Measurements from ENCODE around the gene BTN1A1.
A peak's percentile ranks its signal among the peaks of the same experiment; 100 is the strongest.
"Not testable (repeated sequence)": the region's sequence is repeated elsewhere in the genome, so short reads cannot be mapped to it uniquely, and the experiment has no call there.

BTN1A1 gene

DNA sequence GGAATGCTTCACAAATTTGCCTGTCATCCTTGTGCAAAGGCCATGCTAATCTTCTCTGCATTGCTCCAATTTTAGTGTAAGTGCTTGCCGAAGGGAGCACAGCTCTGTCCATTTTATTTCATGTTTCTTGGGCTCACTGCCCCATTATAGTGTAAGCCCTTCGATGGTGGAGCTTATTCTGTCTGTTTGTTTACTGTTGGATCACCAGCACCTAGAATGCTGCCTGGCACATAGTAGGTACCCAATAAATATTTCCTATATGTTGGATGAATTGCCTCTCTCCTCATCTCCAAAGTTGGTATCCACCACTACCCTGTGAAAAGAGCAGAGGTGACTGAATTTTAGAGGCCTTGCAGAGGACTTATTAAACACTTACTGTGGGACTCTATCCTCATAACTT, 19.3 kb downstream of the BTN1A1 start:
- no peak for DNase-seq

DNA sequence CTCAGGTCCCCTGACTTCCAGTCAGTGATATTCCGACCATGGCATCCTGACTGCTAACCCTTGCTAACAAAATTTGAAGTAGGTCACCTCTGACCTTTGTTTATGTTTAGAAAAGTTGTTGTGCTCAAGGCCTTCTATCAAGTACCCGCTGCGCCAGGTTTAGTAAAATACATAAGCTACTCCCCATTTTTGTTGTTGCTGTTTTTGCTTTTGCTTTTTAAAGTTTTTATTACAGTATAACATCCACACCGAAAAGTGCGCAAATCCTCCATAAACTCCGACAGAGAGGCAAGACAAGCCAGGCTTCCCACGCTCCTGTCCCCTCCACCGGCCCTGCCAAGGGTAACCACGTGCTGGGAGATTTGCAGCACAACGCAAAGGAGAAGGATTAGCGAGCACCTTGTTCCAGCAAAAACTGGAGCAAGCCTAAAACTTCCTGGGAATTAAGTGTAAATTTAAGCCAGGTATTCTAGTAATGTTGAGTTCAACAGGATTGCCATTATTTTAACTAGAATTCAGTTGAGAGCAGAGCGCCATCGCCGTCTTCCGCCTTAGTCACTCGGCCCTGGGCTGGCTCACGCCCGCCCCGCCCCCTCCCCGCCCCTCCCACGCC, 20.2 kb downstream of the BTN1A1 start:
- DNase-seq, result no peak

DNA sequence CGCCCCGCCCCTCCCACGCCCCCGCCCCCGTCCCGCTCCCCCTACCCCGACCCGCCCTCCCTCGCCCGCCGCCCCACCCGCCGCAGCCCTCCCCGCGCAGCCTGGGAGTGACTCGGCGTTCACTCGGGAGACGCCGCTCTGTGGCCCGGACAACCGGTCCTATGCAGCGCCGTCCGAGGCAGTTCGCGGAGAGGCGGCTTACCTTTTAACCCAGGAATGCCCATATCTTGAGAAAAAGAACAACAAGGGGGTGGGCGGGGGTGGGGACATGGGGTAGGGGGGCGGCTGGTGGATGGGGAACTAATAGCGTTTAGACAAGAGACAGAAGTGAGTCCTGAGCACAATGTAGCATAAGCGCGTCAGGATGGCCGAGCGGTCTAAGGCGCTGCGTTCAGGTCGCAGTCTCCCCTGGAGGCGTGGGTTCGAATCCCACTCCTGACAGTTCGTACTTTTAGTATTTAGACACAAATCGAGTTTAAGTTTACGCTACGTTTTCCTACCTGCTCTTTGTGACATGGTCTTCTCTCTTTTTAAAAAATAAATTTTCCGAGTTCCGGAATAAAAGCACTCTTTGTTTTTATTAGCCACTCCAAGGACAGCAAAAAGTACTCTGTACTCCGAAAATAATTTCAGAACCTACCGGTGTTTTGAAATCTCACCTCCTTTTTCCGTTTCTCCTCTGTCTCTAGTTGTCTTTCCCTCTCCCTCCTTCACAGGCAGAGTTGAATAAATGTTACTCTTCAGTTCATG, 20.9 kb downstream of the BTN1A1 start:
- peak; percentile 27 for DNase-seq

DNA sequence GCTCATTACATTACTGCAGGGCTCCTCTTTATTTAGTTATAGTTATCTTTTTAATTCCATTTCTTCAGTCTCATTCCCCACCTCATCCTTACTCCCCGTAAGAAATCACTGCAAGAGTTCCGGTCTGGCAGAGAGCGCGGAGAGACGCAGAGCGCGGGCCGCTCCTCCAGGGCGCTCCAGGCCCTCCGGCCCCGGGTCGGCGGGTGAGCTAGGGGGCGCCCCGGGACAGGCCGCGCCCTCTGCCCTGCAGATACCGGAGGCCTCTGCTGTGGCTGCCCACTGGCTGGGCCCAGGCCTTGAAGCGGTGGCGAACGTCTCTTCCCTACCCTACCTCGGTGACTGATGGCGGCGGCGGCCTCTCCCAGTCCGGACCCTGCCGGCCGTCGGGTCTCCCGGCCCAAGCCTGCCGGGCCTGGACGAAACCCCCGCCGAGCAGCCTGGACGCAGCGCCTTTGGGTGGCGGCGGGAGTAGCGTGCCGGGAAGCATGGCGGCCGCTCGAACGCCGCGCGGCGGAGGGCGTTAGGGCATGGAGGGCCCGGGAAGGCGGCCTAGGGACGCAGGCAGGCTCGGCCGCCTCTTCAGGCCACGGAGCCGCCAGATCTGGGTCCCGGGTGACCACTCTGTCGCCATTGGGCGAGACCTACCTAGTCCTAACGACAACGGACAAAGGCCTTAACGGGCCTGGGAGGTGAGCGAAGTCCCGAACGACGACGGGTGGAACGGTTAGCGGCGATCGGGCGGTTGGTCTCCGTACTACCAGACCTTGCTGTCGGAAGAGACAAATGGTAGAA, 21.7 kb downstream of the BTN1A1 start:
- DNase-seq, result no peak

DNA sequence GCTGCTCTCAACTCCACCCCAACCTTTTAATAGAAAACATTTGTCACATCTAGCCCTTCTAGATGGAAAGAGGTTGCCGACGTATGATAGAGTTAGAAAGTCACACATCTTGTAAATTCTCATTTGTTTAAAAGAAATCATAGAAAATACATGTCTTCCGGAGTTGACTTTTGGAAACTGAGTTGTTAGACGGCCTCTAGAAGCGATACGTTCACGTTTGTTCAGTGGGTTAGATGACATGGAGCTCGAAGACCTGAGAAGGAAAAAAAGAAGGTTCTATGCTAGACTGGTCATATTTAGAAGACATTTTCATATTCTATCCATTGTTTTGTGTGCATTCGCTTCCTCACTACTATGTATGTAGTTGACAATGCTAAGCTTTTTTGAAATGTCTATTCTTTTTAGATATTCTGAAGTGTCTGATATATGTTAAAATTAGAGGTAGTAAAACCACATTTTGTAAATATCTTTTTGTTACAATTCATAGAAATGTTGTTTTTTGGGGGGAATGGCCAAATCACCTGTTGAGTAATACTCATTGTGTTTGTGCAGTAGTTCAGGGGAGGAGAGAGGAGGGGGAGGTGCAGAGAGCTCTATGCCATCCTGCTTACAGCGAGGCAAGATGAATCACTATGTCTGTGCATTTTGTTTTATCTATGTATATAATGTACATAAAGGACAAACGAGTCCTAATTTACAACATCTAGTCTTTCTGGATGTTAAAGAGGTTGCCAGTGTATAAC, 22.6 kb downstream of the BTN1A1 start:
- not testable (repeated sequence) for DNase-seq

DNA sequence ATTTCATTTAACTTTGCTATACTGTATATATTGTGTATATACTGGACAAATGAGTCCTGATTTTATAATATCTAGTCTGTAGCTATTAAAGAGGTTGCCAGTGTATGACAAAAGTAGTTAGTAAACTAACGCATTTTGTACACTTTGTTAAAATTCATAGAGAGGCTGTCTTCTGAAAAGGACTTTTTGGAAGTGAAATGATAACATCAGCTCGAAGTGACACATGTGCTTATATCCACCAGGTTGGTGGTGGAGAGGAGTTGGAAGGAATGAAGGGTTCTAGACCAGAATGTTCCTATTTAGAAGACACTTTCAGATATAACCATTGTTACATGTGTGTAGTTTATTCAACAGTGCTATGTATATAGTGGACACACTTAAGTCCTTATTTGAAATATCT, 24.2 kb downstream of the BTN1A1 start:
- DNase-seq, result not testable (repeated sequence)

DNA sequence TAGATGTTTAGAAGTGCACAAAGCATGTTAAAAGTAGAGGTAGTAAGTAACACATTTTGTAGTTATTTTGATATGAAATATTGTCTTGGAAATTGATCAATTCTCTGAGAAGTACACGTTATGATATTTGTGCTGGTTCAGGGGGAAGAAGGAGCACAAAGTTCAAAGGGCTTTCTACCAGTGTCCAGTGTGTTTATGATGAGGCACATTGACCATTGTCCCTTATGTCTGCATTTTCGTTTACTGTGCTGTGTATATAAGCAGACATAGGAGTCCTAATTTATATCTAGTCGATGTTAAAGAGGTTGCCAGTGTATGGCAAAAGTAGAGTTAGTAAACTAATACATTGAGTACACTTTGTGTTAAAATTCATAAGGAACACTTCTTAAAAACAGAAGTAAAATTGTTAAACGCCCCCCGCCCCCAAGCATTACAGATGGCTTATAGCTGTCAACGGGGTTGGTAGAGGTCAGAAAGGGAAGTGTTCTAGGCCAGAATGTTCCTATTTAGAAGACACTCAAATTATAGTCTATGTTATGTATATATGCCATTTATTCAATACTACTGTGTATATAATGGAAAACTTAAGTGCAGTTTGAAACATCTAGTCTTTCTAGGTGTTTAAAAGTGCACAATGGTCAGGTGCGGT, 24.7 kb downstream of the BTN1A1 start:
- DNase-seq, result no peak

DNA sequence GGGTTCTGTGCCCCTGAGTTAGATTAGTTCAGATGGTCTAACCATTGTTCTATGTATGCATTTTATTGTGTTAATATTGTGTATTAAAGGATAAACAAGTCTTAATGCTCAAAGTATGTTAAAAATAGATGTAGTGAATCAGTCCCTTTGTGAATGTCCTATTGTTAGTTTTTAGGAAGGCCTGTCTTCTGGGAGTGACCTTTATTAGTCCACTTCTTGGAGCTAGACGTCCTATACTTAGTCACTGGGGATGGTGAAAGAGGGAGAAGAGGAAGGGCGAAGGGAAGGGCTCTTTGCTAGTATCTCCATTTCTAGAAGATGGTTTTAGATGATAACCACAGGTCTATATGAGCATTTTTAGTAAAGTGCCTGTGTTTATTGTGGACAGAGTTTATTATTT, 25.7 kb downstream of the BTN1A1 start:
- no peak for DNase-seq

DNA sequence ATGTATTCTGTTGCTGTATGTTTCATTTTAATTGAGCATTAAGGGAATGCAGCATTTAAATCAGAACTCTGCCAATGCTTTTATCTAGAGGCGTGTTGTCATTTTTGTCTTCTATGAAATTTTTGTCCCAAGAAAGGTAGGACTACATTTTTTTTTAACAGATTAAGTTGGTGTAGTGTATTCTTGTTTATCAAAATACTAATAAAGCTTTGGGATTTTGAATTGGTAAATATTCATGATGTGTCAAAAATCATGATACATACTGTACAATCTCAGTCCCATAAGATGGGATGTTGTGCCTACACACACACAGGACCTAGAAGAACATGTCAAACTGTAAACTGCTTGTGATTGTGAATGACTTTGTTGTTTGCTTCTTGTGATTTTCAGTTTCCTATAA, 26.8 kb downstream of the BTN1A1 start:
- no peak for DNase-seq

DNA sequence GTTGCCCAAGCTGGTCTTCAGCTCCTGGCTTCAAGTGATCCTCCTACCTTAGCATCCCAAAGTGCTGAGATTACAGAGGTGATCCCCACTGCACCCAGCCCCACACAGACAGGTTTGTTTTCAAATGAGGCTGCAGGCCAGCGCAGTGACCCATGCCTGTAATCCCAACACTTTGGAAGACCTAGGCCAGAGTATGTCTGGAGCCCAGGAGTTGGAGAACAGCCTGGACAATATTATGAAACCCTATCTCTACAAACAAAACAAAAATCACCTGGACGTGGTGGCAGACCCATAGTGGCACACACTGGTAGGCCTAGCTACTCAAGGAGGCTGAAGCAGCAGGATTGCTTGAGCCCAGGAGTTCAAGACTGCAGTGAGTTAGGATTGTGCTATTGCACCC, 30.1 kb downstream of the BTN1A1 start:
- DNase-seq, result no peak

DNA sequence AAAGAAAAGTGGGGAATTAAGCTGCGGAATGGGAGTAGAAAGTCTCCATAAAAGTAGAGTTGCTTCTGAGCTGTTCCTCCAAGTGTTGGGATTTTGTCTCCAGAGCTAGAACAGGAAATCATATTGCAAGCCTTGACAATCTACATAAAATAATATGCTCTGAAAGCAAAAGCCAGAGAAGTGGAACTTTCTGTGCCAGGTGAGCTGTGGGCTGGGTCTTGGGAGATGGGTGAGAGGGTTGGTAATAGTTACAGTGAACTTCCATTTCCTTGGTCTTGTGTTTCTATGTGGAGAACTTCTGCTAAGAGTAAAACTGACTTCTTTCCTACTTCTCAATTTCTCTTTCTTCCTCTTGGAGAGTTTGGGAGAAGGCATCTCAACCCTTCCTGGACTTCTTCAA, 31.8 kb downstream of the BTN1A1 start:
- DNase-seq, result no peak

DNA sequence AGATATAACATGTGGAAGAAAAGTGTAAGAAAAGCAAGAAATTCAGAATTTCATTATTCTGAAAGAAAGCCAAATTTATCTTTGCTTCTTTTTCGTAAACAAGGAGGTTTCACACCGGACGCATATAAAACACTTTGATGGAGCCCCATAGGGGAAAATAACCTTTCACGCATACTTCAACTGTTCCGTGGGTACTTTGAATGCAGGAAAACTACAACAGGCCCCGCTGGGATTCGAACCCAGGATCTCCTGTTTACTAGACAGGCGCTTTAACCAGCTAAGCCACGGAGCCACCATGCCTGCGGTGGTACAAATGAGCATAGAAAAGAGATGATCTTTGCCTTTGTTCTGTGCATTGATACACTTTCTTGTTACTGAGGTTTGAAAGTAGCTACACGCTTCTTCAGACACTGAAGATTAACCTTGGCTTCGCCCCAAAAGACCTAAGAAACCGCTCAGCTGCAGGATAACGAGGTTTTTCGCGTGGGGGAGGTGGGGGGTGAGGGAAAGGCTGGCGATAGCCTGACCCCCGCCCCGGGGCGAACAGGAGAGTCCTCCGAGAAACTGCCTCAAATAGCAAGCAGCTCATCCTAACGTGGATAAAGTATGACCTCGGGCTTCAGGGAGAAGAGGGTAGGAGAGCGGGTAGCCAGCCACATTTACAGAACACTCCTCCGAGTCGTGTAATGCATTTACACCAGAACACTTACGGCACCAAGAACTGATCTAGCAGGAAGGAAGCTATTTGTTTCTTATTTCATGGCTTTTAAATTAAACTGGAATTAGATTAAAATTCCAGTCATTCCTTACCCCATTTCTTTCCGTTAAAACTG, 32.8 kb downstream of the BTN1A1 start:
- peak; percentile 22 for DNase-seq

DNA sequence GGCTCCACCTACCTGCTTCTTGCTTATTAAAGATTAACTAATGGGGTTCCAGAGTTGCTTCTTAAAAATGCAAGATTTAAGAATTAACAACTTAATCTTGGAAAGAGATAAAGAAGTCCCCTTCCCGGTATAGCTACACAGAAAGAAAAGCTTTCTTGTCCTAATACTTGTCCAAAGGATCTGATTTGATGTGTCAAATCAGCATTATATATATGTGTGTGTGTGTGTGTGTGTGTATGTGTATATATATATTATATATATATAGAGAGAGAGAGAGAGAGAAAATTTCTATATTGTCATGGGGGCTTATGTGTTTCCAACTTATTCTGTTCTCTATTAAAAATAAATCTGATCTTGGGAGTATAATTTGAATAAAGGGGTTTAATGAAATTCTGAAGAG, 33.4 kb downstream of the BTN1A1 start:
- DNase-seq, result no peak

DNA sequence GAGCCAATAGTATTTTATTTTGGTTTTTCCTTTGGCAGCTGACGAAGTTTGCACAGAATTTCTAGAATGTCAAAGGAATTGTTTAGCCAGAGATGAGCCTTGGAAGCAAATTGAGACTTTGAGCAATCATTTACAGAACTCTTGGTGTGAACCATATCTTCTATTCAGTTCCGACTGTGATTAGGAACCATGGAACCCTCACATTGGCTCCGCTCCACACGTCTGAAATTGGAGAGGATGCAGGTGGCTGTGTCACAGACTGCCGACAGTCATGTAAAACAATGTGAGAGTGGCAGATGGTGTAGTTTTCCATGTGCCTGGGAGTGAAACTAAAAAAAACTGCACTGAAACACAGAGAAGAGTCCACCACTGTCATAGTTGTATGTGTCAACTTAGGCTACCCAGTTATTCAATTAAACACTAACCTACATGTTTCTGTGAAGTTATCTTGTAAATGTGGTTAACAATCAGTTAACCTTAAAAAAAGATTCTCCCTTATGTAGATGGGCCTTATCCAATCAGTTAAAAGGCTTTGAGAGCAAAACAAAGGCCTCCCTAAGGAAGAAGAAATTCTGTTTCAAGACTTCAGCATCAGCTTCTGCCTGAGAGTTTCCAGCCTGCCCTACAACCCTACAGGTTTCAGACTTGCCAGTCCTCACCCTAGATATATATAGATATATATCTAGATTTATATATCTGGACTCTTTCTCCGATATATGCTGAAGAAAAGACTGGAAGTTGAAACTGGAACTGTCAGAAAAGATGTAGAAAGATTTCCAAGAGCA, 34.8 kb downstream of the BTN1A1 start:
- no peak for DNase-seq

DNA sequence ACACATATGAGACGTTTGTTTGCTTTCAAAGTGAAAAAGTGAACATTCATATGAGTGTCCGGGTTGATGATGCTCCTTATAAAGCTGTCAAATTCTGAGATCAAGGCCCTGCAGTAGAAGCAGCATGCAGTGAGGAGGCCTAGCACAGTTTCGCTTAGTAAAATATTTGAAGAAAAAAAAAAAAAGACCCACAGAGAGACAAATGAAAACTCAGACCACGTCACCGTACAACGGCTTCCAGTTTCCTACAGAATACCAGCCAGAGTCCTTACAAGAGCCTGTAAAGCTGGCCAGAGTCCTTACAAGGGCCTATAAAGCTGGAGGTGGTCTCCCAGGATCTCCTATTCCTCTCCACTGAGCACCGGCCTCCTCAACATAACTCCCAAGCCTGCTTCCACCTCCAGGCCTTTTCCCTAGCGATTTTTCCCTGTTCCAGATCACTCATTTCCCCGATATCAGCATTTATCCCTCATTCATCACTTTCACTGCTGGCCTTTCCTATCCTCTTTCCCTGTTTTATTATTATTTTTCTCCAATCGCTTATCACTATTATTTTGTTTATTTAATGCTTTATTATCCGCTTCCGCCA, 36.6 kb downstream of the BTN1A1 start:
- no peak for DNase-seq

DNA sequence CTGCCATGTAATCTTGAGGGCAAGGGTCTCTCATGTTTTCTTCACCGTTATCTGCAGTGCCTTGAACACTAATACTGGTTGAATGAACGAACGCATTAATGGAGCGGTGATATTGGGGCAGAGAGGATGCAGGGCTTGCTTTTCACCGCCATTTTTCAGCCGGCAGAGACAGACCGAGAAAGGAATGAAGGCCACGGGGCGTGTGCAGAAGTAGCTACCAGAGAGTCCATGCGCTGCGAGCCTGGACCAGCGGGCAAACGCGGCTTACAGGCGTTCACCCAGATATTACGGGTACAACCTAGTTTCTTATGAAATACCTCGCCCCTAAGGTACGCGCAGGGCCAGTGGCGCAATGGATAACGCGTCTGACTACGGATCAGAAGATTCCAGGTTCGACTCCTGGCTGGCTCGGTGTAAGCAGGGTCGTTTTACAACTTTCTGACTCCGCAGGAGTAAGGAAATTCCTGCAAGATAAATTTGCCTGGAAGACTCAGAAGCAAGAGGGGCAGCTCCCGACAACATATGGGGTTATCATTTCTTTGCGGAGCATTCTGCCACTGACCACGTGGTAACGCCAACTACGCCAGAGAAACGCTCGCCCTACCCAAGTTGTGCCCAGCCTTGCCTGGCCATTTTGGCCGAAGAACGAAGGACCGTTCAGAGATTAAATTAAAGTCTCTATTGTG, 37.2 kb downstream of the BTN1A1 start:
- DNase-seq, result peak; percentile 59

DNA sequence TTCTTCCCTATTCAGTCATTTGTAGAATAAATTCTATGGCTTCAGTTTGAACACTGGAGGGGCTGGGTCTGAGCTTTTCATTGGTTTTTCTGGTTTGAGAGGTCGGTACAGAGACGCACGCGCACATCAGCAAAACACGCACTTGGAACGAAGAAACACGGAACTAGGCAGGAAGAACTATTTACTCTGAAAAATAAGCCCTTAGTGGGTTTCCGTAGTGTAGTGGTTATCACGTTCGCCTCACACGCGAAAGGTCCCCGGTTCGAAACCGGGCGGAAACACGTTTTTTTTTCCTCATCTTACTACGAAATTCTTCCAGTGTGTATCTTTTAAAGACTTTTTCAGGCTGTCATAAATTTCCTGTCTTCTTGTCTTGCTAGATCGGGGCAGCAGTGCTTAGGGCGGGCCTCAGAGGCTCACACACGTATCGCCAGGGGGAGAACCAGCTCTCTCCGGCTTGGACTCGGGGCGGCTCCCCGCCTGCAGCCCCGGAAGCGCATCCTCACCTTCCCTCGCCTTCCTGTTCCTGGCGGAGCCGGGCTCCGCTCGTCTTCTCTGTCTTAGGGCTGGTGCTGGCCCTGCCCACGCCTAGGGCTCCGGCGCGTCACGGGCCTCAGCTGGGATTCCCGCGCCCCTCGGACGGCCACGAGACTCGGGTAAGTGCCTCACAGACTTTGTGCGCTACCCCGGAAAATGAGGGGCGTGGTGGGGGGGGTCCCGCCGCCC, 37.9 kb downstream of the BTN1A1 start, which contains the start of gene HMGN4:
HMGN4 (plus strand) TSS at position 521 of the 726 bp plus-strand sequence. CDS start 6,841 bp downstream, outside the sequence.
- peak; percentile 52 for DNase-seq

DNA sequence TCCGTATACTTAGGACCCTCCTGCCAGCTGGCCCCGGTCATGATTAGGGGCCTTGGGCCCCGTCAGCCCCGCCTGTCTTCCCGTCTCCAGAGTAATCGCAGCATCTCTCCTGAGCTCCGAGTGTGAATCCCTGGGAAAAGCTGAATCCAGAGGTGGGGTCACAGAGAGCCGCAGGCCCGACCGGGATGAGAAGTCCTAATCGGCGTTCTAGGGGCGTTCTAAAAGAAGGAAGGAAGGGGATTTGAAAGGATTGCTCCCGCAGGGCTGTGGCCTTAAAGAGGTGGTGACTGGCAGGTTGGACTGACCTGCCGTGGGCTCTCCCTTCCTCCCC, 38.4 kb downstream of the BTN1A1 start:
- no peak for DNase-seq

DNA sequence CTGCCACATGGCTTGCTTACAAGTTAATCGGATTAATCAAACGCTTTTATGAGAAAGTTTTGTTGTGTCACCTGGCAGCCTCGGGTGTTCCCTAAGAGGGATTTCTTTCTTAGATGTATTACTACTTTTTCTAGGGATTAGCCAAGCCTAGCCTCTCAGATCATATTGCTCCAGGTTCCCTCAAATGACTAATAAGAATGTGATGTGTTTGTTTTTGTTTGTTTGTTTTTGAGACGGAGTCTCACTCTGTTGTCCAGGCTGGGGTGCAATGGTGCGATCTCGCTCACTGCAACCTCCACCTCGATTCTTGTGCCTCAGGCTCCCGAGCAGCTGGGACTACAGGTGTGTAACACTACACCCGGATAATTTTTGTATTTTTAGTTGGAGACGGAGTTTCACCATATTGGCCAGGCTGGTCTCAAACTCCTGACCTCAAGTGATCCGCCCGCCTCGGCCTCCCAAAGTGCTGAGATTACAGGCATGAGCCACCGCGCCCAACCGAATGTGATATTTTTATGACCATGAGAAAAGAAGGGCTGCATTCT, 39.0 kb downstream of the BTN1A1 start:
- no peak for DNase-seq
